GM19395 (cell line): ENCODE results near the gene FBN1.

ENCODE experiments used
- ATAC-seq: cut with Tn5 transposase; IDR thresholded peaks from one replicate; pipeline ENCODE4 v1.9.1; 2021; ENCODE audit warnings: mild to moderate bottlenecking, moderate library complexity; ENCODE audit not compliant: unreplicated experiment

FBN1 gene

GRCh38 chr15:48624700-48625099 is 20.8 kb downstream of the FBN1 start:
- no peak for ATAC-seq

GRCh38 chr15:48623456-48623855 is 22.1 kb downstream of the FBN1 start:
- ATAC-seq: no peak

DNA sequence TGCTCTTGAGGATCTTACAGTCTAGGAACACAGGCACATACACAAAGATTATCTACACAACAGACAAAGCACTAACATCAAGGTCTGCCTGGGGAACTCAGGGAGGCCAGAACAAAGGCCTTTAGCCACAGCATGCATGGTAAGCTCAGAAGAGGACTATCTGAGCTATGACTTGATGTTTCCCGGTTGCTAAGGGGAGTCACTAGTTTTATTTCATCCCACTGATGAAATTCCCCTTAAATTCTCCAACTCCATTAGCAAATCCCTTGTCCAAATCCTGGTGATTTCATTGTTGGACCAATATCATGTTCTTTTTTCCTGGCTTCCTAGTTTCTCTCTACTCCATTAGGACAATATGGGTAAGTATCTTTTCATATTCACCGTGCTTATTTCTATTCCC is 23.3 kb downstream of the FBN1 start:
- no peak for ATAC-seq

DNA sequence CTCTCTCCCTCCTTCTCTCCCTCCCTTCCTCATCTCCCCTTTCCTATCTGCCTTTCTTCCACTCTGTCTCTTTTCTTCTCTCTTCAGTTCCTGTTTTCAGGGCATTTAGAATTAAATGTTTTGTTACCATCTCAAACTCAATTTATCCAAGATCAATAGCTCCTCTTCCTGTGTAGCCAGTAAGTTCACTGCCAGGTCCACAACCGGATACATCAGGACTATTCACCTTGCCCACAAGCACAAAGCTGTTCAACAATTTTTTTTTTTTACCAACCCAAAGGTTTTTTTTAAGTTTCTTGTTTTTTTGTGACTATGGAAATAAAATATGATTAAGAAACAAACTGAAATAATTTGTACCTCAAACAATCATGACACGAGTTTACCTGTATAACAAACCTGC is 26.1 kb downstream of the FBN1 start:
- ATAC-seq: no peak

DNA sequence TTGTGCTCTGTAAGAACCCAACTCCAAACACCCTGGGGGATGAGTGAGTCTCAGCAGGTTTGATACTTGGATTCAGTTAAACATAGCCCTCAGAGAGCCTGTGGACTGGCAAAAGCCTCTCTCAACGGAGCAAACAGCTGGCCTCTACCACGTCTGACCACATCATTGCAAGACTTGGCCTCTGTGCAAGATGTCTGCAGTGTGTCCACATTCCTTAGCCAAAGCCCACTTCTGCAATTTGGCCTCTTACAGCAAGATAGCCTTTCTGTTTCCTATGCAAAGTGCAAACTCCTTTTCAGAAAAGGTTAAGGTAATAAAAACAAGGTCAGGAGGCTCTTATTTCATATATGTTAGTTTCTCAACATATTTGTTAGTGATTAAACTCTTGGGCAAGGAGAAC is 27.9 kb downstream of the FBN1 start:
- no peak for ATAC-seq

DNA sequence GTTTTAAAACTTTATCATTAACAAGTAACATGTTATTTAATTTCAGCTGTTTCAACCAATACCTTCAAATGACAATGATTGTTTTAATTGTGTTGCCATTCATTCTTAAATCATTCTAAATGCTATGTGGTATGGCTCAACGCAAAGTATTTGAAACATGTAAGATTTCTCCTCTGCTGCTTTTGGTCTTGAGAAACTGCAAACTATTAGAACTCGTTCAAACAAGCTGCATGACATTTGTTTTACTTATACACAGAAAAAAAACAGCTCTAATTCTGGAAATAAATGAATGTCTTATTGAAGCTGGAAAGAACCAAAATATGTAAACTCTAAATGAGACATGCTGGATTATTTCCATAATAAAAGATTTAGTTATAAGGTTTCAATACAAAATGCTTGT is 29.3 kb downstream of the FBN1 start:
- no peak for ATAC-seq

DNA sequence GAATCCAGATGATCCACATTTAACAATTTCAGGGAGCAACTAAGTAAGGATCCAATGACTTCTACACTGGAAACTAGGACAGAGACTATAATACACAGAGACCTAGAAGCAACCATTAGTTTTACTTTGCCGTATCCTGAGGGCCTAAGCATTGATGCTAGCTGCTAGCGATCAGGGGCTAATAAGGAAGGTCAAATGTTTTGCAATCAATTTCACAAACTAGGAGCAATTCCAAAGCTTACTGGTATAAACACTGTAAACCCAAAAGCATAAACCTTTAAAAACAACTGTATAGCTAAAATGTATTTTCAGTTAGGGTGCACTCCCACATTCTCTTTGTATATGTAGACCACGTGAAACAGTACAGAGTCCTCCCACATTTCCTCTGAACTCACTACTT is 31.5 kb downstream of the FBN1 start:
- no peak for ATAC-seq

GRCh38 chr15:48609486-48609885 is 36.0 kb downstream of the FBN1 start:
- no peak for ATAC-seq

- ATAC-seq: no peak
Measured at GRCh38 chr15:48607846-48608245, 37.7 kb downstream of the FBN1 start.

DNA sequence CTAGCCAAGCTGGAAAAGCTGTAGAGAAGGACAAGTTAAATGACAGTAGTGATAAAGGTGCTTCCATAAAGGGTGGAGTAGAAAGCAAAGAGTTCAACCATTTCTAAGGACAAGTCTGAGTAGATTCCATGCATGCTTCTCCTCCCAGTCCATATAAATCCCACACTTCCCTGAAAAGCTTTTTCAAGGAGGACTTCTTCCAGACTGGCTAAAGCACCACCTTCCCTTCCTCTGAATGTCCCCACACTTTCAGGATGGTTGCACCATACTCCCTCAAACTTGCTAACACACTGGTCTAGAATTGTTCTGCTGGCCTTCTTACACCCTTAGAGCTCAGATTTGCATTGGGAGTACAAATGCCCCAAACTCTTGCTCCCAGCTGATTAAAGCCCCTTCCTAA is 40.9 kb downstream of the FBN1 start:
- ATAC-seq: no peak

DNA sequence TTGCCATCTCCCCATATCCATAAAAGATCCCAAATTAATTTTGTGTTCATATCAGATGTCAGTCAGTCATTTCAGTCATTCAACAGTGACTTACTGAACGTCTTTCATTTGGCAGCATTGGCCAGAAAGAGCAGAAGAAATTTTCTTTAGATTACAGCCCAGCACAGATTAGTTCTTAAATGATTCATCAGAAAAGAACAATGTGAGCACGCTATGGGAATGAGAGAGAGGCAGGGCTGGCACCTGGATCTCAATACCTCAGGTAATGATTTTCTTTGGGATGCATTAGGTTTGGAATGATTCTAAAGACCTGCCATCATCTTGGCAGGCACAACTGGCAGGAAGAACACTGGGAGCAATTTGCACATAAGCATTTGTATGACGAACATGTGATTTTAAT is 41.6 kb downstream of the FBN1 start:
- no peak for ATAC-seq

DNA sequence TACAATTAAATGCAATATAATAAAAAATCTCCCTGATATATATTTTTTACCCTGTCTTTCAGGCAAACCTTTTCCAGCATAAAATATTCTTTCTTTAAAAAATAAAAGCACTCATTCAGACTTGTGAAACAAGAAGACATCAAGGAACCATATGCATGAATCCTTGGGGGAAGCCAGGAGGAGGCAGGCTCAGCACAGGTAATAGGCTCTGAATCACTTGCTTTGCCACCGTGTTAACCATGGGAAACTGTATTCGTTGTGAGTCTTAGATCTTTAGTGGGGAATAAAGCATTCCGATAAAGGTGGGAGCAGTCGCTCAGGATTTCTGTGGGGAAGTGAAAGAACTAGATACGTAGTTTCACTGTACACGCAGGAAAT is 42.4 kb downstream of the FBN1 start:
- ATAC-seq: no peak

DNA sequence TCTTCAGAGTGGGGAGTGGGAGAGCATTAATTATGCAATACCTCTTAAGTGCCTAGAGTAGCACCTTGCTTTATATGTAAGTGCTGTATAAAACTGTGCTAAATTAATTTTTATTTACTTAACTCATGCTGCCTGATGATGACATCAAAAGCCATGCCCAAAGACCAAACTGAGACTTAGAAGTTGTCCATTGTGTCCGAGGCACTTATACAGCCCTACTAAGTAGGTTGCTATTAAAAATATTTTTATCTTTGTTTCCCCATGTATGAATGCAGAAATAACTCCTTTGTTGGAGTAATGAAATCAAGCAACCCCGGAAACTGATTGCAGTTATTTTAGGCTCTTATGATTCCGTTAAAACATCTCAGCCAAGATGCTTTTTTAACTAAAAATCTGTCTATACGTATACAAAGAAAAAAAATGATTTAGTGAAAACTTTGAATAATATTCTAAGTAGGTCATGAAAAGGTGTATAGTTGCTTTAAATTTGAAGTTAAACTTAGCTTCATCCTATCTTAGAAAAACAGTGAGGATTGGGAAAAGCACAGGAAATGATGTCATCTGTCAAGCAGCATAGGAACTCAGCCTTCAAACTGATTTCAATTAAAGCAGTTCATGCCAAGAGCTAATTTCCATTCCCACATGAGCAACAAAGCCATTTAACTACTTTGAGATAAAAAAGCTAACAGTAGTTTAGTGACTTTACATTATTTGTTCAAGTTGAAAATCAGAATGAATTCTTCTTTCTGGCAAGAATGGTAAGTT is 43.0 kb downstream of the FBN1 start:
- no peak for ATAC-seq

DNA sequence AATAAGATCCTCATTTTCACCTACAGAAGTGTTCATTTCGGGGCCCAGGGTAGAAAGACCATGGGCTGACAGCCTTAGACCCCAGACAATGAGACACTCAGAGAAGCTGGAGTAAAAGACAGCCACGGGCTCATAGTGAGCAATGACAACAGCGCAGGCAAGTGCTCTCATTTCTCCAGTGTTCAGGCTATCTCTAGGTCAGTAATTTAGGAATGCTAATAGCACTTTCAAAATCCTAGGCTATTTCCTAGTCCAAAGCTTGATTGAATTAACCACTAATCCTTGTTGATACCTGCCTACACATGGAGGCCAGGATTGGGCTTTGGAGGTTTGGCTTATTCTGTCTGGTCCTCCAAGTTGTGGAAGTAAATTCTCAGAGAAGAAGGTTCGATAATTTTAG is 44.4 kb downstream of the FBN1 start:
- no peak for ATAC-seq

DNA sequence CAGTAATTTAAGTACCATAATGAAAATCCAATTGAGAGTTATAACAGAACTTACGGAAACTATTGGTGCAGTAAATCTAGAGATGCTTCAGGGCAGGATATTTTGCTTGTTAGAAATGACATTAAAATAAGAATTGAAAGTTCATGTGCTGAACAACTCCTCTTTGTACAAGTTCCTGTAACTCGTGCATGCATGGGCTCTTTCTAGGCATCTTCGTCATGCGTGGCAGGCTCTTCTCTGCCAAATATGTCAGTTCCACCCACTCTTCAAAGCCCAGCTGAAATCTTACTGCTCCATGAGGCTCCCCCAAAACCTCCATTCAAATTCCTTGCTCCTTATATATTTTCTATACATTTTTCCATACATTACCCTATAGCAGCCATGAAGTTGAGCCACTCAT is 48.7 kb downstream of the FBN1 start:
- no peak for ATAC-seq

- ATAC-seq: peak; percentile 61
Measured at GRCh38 chr15:48596415-48596814, 49.1 kb downstream of the FBN1 start.

DNA sequence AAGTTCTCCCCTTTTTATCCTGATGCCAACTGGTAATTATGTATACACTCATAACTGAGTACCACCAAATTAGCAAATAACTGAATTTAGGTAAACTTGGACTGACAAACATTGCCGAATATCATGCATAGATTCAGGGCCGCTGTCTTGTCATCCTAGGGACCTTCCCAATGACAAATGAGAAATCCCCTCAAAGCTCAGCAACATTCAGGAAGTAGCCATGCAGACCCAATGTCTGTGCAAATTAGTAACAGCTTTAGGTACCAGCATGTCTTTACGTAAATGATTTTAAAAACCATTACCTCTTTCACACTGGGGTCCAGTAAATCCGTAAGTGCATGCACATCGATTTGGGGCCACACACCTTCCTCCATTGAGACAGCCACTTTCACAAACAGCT is 49.5 kb downstream of the FBN1 start:
- peak; percentile 52 for ATAC-seq

- ATAC-seq: no peak
Measured at GRCh38 chr15:48592933-48593332, 52.6 kb downstream of the FBN1 start.

DNA sequence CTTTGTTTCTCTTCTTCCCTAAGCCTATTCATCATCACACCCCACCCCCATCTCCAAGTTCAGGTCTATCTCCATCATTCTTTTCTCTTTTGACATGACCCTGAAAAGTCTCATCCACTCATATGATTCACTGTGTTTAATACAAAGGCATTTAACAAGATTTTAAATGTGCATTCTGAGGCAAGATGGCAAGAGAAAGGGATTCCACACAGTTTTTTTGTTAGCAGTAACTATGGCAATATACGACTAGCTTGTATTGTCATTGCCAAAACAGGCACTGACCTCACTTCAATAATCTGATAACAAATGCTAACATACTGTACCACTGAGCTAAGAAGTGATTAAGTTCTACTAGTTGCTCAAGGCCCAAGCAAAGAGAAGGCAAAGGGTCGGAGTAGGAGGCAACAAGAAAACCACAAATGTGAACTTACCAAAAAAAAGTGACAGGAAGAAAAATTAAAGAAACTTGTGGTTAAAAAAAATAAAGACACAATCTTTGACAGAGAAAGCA is 53.2 kb downstream of the FBN1 start:
- ATAC-seq: no peak

DNA sequence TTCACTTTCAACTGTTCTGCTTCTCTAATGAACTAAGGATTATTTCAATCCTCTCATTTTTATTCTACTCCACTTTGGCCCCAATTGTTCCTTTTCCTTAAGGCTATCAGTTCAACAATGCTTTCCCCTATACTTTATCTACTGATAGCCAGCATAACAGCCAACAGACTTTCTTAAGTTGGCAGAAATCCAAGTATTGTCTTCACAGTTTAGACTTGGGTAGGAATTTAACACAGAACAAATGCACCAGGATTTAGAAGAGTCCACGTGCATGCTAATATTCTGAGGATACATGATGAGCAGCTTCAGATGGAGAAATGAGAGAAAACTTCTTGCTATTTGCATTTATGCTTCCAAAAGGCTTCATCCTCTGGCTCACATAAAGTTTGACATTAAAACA is 54.8 kb downstream of the FBN1 start:
- no peak for ATAC-seq

GRCh38 chr15:48584812-48585563 is 60.5 kb downstream of the FBN1 start:
- no peak for ATAC-seq

DNA sequence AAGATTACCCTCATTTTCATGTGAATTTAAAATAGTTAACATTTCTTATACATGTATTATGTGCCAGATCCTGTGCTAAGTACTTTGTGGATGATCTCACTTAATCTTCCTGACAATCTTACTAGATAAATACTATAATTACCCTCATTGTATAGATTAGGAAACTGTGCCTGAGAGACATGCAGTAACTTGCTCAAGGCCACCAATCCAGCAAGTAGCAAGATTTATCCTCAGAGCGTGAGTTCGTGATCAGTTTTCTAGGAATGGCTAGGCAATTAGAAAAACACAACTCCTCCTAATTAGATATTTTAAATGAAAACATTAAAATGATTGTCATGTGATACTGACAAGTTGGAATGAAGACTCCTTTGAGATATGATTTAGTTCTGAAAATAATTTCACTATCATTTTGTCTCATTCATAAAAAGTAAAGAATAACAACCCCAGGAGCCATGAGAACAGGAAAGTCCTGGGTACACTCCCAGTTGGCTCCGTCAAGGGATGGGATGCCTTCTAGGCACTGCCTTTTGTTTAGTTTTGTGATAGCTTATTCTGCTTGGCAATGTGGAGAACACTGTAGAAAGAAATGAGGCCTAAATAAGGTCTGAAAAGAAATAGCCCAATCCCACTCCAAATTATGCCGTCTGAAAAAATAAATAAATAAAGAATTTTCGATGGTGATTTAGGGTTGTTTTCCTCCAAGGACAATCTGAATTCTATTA is 61.3 kb downstream of the FBN1 start:
- ATAC-seq: no peak
